ENCODE measurements around the gene TRIM8.
A peak's percentile ranks its signal among the peaks of the same experiment; 100 is the strongest.

DNA sequence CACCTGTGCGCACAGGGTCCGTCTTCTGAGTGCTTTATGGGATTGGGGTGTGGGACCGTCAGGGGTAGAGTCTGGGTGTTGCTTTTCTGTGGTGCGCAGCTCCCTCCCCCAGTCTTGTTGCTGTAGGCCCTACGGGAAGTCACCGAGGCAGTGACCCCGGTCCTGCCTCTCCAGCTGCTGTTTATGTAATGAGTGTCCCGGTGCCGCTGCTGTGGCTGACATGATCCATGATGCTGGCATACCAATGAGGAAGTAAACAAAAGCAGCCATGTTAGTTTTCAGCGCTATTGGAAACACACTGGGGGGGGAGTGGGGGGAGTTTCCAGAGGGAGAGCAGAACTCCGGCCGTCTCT lies 1.1 kb downstream of the TRIM8 start:
- peak; percentile 55 for TF ChIP-seq POLR2A (IDR thresholded peaks at IDR 0.05)
- no peak for TF ChIP-seq CTCF (IDR thresholded peaks at IDR 0.05)
